GM12878 (cell line): ENCODE data around the gene GAS2L3. TPM values are rescaled to one million over a fixed set of nuclear protein-coding genes. Genes with fewer than 3 reads are reported as not detected.

ENCODE experiments used
- ATAC-seq: fragments of 200-7000 bp; cut with Tn5 transposase; 3 replicates; pipeline ENCODE4 v1.9.1; 2020; ENCODE audit warnings: mild to moderate bottlenecking, moderate library complexity
- BruUV-seq: library from RNA; stranded (reverse); fragments of 400-500 nt; replicated peaks from 2 replicates; lab custom pipeline; 2021; lab: Mats Ljungman, UMichigan
- CTCF ChIA-PET: fragments of 300-600 bp; sonication (Branson Sonifier 250); formaldehyde crosslinking; extraction: SDS; loops from one replicate; lab custom pipeline; 2021; ENCODE audit warnings: inconsistent platforms; lab: Yijun Ruan, JAX
- POLR2A ChIA-PET: fragments of 350-600 bp; formaldehyde crosslinking; extraction: SDS; loops from one replicate; lab custom pipeline; 2021; ENCODE audit warnings: inconsistent platforms; lab: Charles Lee
- RAD21 ChIA-PET: fragments of 300-600 bp; sonication (Branson Sonifier 250); formaldehyde crosslinking; loops from one replicate; lab custom pipeline; 2023; ENCODE audit warnings: antibody characterized with exemption; ENCODE audit not compliant: unreplicated experiment; lab: Charles Lee
- SMC1A ChIA-PET: fragments of 300-600 bp; sonication (Branson Sonifier 250); formaldehyde crosslinking; loops from one replicate; lab custom pipeline; 2023; ENCODE audit not compliant: unreplicated experiment, uncharacterized antibody; lab: Charles Lee
- DNase-seq: peaks from one replicate; pipeline ENCODE4 v3.0.0-alpha.2; 2011; ENCODE audit warnings: low read depth, low spot score
- FAIRE-seq: peaks from 3 replicates; lab custom pipeline; 2011; peaks lifted over from hg19 to GRCh38; lab: Jason Lieb, UNC
- H2AFZ ChIP-seq: 2 replicates; pipeline ENCODE4 v1.6.0; 2011; ENCODE audit warnings: low read depth, low read length, control low read depth; ENCODE audit not compliant: control insufficient read depth
- H3K27ac ChIP-seq: 2 replicates; pipeline ENCODE4 v1.5.1; 2011; ENCODE audit warnings: control low read depth; ENCODE audit not compliant: control insufficient read depth, insufficient read depth
- H3K27me3 ChIP-seq, 2 experiments: replicated peaks in 1 of 2; 2 replicates each; pipeline versions ENCODE4 v1.6.0 to v1.6.1; 2011; ENCODE audit warnings: low read length in 1 of 2; ENCODE audit not compliant: control insufficient read depth in 2 of 2, insufficient read depth in 2 of 2
- H3K36me3 ChIP-seq, 2 experiments: 2 replicates each; pipeline ENCODE4 v1.5.1; 2011; ENCODE audit warnings: low read length in 1 of 2; ENCODE audit not compliant: control insufficient read depth in 2 of 2, insufficient read depth in 2 of 2
- H3K4me1 ChIP-seq: 2 replicates; pipeline ENCODE4 v1.6.1; 2011; ENCODE audit warnings: mild to moderate bottlenecking, low read length, moderate library complexity, mixed read lengths; ENCODE audit not compliant: control insufficient read depth, insufficient read depth
- H3K4me2 ChIP-seq: 2 replicates; pipeline ENCODE4 v1.6.0; 2011; ENCODE audit warnings: control low read depth; ENCODE audit not compliant: control insufficient read depth, insufficient read depth
- H3K4me3 ChIP-seq: fragments of 200-600 bp; sonication (generic); 2 replicates; pipeline ENCODE4 v1.5.1; 2016
- H3K79me2 ChIP-seq: 2 replicates; pipeline ENCODE4 v1.6.0; 2011; ENCODE audit warnings: low read length; ENCODE audit not compliant: control insufficient read depth, insufficient read depth
- H3K9ac ChIP-seq: 2 replicates; pipeline ENCODE4 v1.8.0; 2011; ENCODE audit warnings: low read length, control low read depth, mixed read lengths; ENCODE audit not compliant: control insufficient read depth, insufficient read depth
- H3K9me3 ChIP-seq: replicated peaks from 3 replicates; pipeline ENCODE4 v1.5.1; 2011; ENCODE audit warnings: mild to moderate bottlenecking, low read length; ENCODE audit not compliant: control insufficient read depth, insufficient read depth
- H4K20me1 ChIP-seq: 2 replicates; pipeline ENCODE4 v1.6.0; 2011; ENCODE audit not compliant: control insufficient read depth, insufficient read depth
- BCLAF1 ChIP-seq: fragments of 450-650 bp; IDR thresholded peaks from 2 replicates; pipeline ENCODE4 v1.6.1; 2017; ENCODE audit warnings: antibody characterized with exemption, mild to moderate bottlenecking, moderate library complexity
- CTCF ChIP-seq, 3 experiments: IDR thresholded peaks in 2 of 3; conservative IDR thresholded peaks in 1 of 3; 2 replicates each; pipeline ENCODE4 v1.5.1; 2011; ENCODE audit warnings: low read depth in 3 of 3, low read length in 3 of 3, mild to moderate bottlenecking in 3 of 3, control low read depth in 2 of 3, moderate library complexity in 2 of 3, inconsistent platforms in 1 of 3, mixed read lengths in 1 of 3; ENCODE audit not compliant: control insufficient read depth in 2 of 3, insufficient read depth in 1 of 3; ENCODE audit errors: extremely low read depth in 1 of 3
- GATAD2B ChIP-seq: fragments of 450-650 bp; conservative IDR thresholded peaks from 2 replicates; pipeline ENCODE4 v1.6.1; 2017; ENCODE audit warnings: low read depth, mild to moderate bottlenecking, moderate library complexity
- SPI1 ChIP-seq: IDR thresholded peaks from 2 replicates; pipeline ENCODE4 v1.6.1; 2011; ENCODE audit warnings: low read depth, mild to moderate bottlenecking, low read length, moderate library complexity, borderline replicate concordance; ENCODE audit not compliant: insufficient read depth
- WGBS: methylation state at CpG from one replicate; pipeline ENCODE4 v1.1.6; 2016; ENCODE audit warnings: low lambda C conversion rate; ENCODE audit not compliant: insufficient replicate concordance, insufficient coverage; ENCODE audit errors: missing lambda C conversion rate; 5-methylcytosine and 5-hydroxymethylcytosine counted together
- in situ Hi-C: fragments of 300-500 bp; cut with MboI; formaldehyde crosslinking; loops from 9 replicates; pipeline ENCODE4 v1.14.3; 2018; ENCODE audit warnings: mixed read lengths
- intact Hi-C: fragments of 100-400 bp; cut with micrococcal nuclease; formaldehyde crosslinking; loops from one replicate; pipeline ENCODE4 v1.14.2; 2022; ENCODE audit not compliant: unreplicated experiment
- polyA plus RNA-seq, 11 experiments: library from polyadenylated mRNA; depleted of rRNA in 4 of 11; unstranded in 6 of 11; stranded (reverse) in 5 of 11; fragments of >200 nt; fragmentation: Nextera tagmentation in 4 of 11; fragmentation: Illumina TruSeq in 1 of 11; extraction: Ambion mirVana in 4 of 11; extraction: Trizol in 1 of 11; gene quantifications; 1 replicate in 1 of 11; 2 replicates in 10 of 11; pipeline versions ENCODE4 v1.2.1 to v1.2.3, GENCODE V29; 2011 to 2016; ENCODE audit warnings: inconsistent platforms in 2 of 11, missing spikeins in 2 of 11, low read depth in 1 of 11
- total RNA-seq, 4 experiments: library from RNA; depleted of rRNA in 3 of 4; stranded (reverse); fragments of >200 nt in 3 of 4; fragmentation: Illumina TruSeq in 1 of 4; extraction: Trizol in 1 of 4; gene quantifications; 2 replicates each; pipeline versions ENCODE4 v1.2.1 to v1.2.3, GENCODE V29; 2013 to 2021

Gene GAS2L3
- total and polyA plus RNA-seq, 10 of the 15 experiments (the other 5 are each of a cell fraction or from before 2014, with no cell fraction given), result 0.46 to 6.6 (median 2.4) TPM

DNA sequence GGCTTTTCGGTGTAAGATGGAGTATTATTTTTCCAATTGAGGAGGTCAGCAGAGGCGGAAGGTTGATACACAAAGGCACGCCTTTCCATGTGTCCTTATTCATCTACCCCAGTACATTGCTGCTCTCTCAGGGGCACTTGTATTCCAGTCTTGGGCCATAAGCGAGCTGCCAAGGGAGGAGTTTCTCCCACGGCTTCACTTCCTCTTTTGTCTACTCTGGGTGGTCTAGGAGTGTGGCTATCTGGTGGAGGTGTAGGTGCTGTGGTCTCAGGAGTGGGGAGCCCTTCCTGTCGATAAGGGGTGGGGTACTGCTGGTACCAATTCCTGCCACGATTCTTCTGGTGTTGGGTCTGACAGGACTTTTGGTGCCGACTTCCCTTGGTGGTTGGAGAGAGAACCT lies 73.4 kb downstream of the GAS2L3 start:
- Histone ChIP-seq H3K36me3 (no peaks in the 10 kb centered on the region), H3K27me3 (no peaks in the 10 kb centered on the region), H4K20me1 (no peaks in the 10 kb centered on the region), H3K4me3 (no peak overlapping the region), H3K79me2 (no peaks in the 10 kb centered on the region), H2AFZ (no peak overlapping the region), H3K9ac (no peak overlapping the region), H3K4me1 (no peaks in the 10 kb centered on the region), H3K9me3 (no peaks in the 10 kb centered on the region), H3K27ac (no peak overlapping the region), H3K4me2 (no peak overlapping the region)
- DNase-seq (no peak), FAIRE-seq (no peak), ATAC-seq (no peak)
- in situ Hi-C loops (no loop called here), intact Hi-C loops (no loop called here)
- RAD21 ChIA-PET, result no interaction called here
- BruUV-seq, result no TSS peak
- CTCF ChIA-PET, result no interaction called here
- peak; percentile 77 for TF ChIP-seq SPI1
- no peak for TF ChIP-seq GATAD2B
- POLR2A ChIA-PET, result no interaction called here
- WGBS, result 29% methylated on average over 8 of the region's 8 CpGs
- SMC1A ChIA-PET, result no interaction called here

GRCh38 chr12:100651108-100651507 lies 77.6 kb downstream of the GAS2L3 start:
- Histone ChIP-seq H4K20me1 (no peaks in the 10 kb centered on the region), H2AFZ (no peak overlapping the region), H3K4me3 (no peak overlapping the region), H3K79me2 (no peaks in the 10 kb centered on the region), H3K4me2 (no peak overlapping the region), H3K9me3 (no peaks in the 10 kb centered on the region), H3K4me1 (no peaks in the 10 kb centered on the region), H3K36me3 (no peaks in the 10 kb centered on the region), H3K9ac (no peak overlapping the region), H3K27me3 (no peaks in the 10 kb centered on the region; a peak in 1 of 4 replicates), H3K27ac (no peak overlapping the region)
- intact Hi-C loops (no loop called here), in situ Hi-C loops (no loop called here)
- 65% methylated on average over 3 of the region's 3 CpGs for WGBS
- ChIA-PET CTCF (interaction anchor here (1.8 to 2.4 kb wide), 2 partner anchors 9 to 21 kb away, joined by 4 to 11 read pairs; no protein-coding TSS in a partner anchor), SMC1A (no interaction called here), POLR2A (no interaction called here), RAD21 (no interaction called here)
- FAIRE-seq (no peak), DNase-seq (no peak), ATAC-seq (no peak)
- 0 out of 6 replicates have a peak, but pooled peaks of 1 of the 3 experiments have one; percentile 18 for TF ChIP-seq CTCF (IDR thresholded peaks at IDR 0.05 in 2 of 3, conservative IDR thresholded peaks at IDR 0.05 in 1 of 3; ENCODE audit: control insufficient read depth in 2 of 3, extremely low read depth in 1 of 3, insufficient read depth in 1 of 3, low read depth in 3 of 3, low read length in 3 of 3)
- TF ChIP-seq BCLAF1, result no peak
- BruUV-seq, result no TSS peak
